Kidney (tissue), 14 donors: Measurements from ENCODE around the gene RGPD4. TPM values are rescaled to one million over a fixed set of nuclear protein-coding genes. Genes with fewer than 3 reads are reported as not detected.

Source experiments
- DNase-seq, 5 donors: peaks; one replicate each; pipeline ENCODE4 v3.0.0-alpha.2; 2013 to 2020
- FAIRE-seq: peaks from 2 replicates; lab custom pipeline; 2012; peaks lifted over from hg19 to GRCh38; lab: Jason Lieb, UNC
- H3K27ac ChIP-seq, 2 donors: one replicate each; pipeline ENCODE4 v1.7.0; 2013; ENCODE audit warnings: low read depth in 2 of 2, low read length in 2 of 2, inconsistent platforms in 1 of 2
- H3K27me3 ChIP-seq: one replicate; pipeline ENCODE4 v1.7.1; 2013; ENCODE audit warnings: low read length, inconsistent platforms; ENCODE audit not compliant: control insufficient read depth, insufficient read depth
- H3K36me3 ChIP-seq, 3 donors: one replicate each; pipeline versions ENCODE4 v1.7.0 to v1.7.1; 2013; ENCODE audit warnings: low read length in 3 of 3, control low read depth in 1 of 3, inconsistent platforms in 1 of 3; ENCODE audit not compliant: insufficient read depth in 3 of 3, control insufficient read depth in 2 of 3
- H3K4me1 ChIP-seq, 3 donors: one replicate each; pipeline versions ENCODE4 v1.7.0 to v1.7.1; 2013; ENCODE audit warnings: low read length in 3 of 3, inconsistent platforms in 1 of 3, low read depth in 1 of 3; ENCODE audit not compliant: control insufficient read depth in 2 of 3, insufficient read depth in 2 of 3
- H3K4me3 ChIP-seq, 3 donors: one replicate each; pipeline versions ENCODE4 v1.7.0 to v1.8.1; 2013; ENCODE audit warnings: low read length in 3 of 3, control low read depth in 1 of 3, inconsistent platforms in 1 of 3
- H3K9ac ChIP-seq, 3 donors: one replicate each; pipeline versions ENCODE4 v1.7.0 to v1.7.1; 2013; ENCODE audit warnings: low read length in 3 of 3, control low read depth in 1 of 3, inconsistent platforms in 1 of 3
- H3K9me3 ChIP-seq, 3 donors: one replicate each; pipeline versions ENCODE4 v1.7.0 to v1.7.1; 2013; ENCODE audit warnings: low read length in 3 of 3, control low read depth in 1 of 3, inconsistent platforms in 1 of 3; ENCODE audit not compliant: control insufficient read depth in 2 of 3, insufficient read depth in 1 of 3
- intact Hi-C: fragments of 100-400 bp; cut with DNase I; formaldehyde crosslinking; loops from one replicate; pipeline ENCODE4 v1.11.1; 2022
- polyA plus RNA-seq: library from polyadenylated mRNA; stranded (reverse); fragments of 350-450 nt; fragmentation: Illumina TruSeq; extraction: RNeasy Lipid Tissue Mini Kit (QIAGEN cat#74804); gene quantifications from one replicate; pipeline ENCODE4 v1.2.3, GENCODE V29; 2014; ENCODE audit warnings: low read depth, low replicate concordance; ENCODE audit not compliant: insufficient read depth
- total RNA-seq: library from RNA; stranded (reverse); fragmentation: NEBNext Ultra II Directional; extraction: Animal tissue kit (Norgen Biotek cat#: 25700); gene quantifications from one replicate; pipeline ENCODE4 v1.2.1, GENCODE V29; 2021
- TF ChIP-seq, protein P1 (sequence below): IDR thresholded peaks from 3 replicates; pipeline ENCODE4 v1.5.1; 2012; ENCODE audit warnings: mild to moderate bottlenecking, moderate library complexity, borderline replicate concordance; ENCODE audit not compliant: insufficient read depth; ENCODE audit errors: extremely low read depth
- donor health status: control.
- donor health status: control.
- donor health status: control.
- donor health status: control.
- donor health status: control.
- donor health status: DM: yes; HTN: yes; CAD: no.
- donor health status: Normal renal cell carcinoma (clear cell type).

RGPD4 gene
- total and polyA plus RNA-seq, 2 donors from 2014 or later, result not detected

DNA sequence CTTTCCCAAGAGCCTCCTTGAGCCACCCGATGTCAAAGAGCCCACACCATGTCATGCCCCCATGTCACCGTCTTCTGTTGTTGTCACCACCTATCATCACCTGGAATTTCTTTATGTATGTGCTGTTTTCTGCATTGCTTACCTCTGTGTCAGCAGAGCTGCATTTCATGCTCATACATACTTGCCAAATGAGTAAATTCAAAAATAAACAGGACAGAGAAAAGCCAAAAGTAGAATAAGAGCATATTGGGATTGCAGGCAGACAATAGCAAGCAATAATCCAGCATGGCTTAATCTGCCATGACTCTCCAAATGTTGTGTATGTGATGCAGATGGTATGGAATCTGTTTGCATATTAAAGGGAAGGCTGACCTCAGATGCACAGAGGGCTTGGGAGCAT lies 15.3 kb upstream of the RGPD4 start:
- DNase-seq, result no peak
- intact Hi-C loops, result no loop called here
- Histone ChIP-seq H3K27me3 (no peaks in the 10 kb centered on the region), H3K4me3 (no peak overlapping the region), H3K27ac (no peak overlapping the region), H3K4me1 (no peaks in the 10 kb centered on the region), H3K9me3 (no peaks in the 10 kb centered on the region), H3K36me3 (no peaks in the 10 kb centered on the region), H3K9ac (no peak overlapping the region)
- TF ChIP-seq, protein P1, sequence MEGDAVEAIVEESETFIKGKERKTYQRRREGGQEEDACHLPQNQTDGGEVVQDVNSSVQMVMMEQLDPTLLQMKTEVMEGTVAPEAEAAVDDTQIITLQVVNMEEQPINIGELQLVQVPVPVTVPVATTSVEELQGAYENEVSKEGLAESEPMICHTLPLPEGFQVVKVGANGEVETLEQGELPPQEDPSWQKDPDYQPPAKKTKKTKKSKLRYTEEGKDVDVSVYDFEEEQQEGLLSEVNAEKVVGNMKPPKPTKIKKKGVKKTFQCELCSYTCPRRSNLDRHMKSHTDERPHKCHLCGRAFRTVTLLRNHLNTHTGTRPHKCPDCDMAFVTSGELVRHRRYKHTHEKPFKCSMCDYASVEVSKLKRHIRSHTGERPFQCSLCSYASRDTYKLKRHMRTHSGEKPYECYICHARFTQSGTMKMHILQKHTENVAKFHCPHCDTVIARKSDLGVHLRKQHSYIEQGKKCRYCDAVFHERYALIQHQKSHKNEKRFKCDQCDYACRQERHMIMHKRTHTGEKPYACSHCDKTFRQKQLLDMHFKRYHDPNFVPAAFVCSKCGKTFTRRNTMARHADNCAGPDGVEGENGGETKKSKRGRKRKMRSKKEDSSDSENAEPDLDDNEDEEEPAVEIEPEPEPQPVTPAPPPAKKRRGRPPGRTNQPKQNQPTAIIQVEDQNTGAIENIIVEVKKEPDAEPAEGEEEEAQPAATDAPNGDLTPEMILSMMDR, result no peak
- FAIRE-seq, result no peak

DNA sequence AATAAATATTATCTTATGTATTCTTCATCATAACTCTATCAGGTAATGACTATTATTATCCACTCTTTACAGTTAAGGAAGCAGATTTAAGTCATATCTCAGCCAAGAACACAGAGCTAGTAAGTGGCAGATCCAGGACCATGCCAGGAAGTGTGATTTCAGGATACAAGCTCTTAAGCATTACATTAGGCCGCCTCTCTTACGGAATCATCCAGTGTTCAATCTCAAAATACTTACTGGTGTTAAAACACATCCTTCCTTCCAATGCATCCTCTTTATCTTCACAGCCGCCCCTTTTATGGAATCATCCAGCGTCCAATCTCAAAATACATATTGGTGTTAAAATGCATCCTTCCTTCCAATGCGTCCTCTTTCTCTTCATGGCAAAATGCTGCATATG lies 14.7 kb upstream of the RGPD4 start:
- Histone ChIP-seq H3K9ac (no peak overlapping the region), H3K27ac (no peak overlapping the region), H3K4me1 (no peaks in the 10 kb centered on the region), H3K4me3 (no peak overlapping the region), H3K9me3 (no peaks in the 10 kb centered on the region), H3K27me3 (no peaks in the 10 kb centered on the region), H3K36me3 (no peaks in the 10 kb centered on the region)
- intact Hi-C loops, result no loop called here
- FAIRE-seq, result no peak
- TF ChIP-seq, protein P1, result no peak
- DNase-seq, result no peak

DNA sequence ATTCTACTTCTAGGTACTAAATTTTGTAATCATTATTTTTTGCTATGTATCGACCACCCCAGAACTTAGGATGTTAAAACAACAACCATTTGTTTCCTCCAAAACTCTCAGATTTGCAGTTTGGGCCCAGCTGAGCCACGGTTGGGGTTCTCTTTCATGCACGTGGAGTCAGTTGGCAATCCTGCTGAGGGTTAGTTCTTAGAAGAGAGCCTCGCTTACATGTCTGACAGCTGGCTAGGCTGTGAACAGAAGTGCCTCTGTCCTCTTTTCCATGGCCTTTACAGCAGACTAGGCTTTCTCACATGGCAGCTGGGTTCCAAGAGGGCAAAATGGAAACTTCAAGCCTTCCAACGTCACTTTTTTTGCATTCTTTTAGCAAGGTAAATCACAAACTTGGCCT lies 9.3 kb upstream of the RGPD4 start:
- no peak for FAIRE-seq
- intact Hi-C loops, result no loop called here
- TF ChIP-seq, protein P1, result no peak
- Histone ChIP-seq H3K4me1 (no peaks in the 10 kb centered on the region), H3K27ac (no peak overlapping the region), H3K9me3 (no peaks in the 10 kb centered on the region), H3K27me3 (no peaks in the 10 kb centered on the region), H3K9ac (no peak overlapping the region), H3K36me3 (no peaks in the 10 kb centered on the region), H3K4me3 (no peak overlapping the region)
- no peak for DNase-seq

DNA sequence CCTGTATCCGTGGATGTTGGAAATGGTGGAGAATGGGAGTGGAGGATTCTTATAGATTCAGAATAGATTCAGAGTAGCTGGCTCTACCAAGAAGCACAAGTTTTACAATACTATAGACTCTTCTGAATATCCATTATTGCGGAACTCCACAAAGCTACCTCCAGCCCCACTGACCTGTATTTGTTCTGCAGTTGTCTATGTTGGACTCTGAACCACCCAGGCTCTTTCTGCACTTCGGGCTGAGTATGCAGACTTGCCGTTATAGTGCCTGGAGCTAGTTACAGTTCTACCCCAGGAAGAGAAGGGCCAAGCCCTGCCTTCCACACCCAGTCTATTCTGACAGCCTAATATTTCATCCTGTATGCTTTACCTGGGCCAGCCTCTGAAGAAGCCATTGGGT lies 4.4 kb upstream of the RGPD4 start:
- H3K4me3 ChIP-seq, result no peak overlapping the region
- FAIRE-seq (no peak), DNase-seq (no peak)
- no peak overlapping the region for H3K9ac ChIP-seq
- H3K4me1 ChIP-seq, result no peaks in the 10 kb centered on the region
- no peak overlapping the region for H3K27ac ChIP-seq
- no peaks in the 10 kb centered on the region for H3K9me3 ChIP-seq
- no peaks in the 10 kb centered on the region for H3K27me3 ChIP-seq
- H3K36me3 ChIP-seq, result no peaks in the 10 kb centered on the region
- intact Hi-C loops, result no loop called here
- TF ChIP-seq, protein P1, result no peak
